ENCODE results near the gene NDUFC2. TPM values are rescaled to one million over a fixed set of nuclear protein-coding genes. Genes with fewer than 3 reads are reported as not detected.
A peak's percentile ranks its signal among the peaks of the same experiment; 100 is the strongest.
"Not testable (repeated sequence)": the region's sequence is repeated elsewhere in the genome, so short reads cannot be mapped to it uniquely, and the experiment has no call there.

NDUFC2 gene
- total and polyA plus RNA-seq, 11 donors, result 164 to 351 (median 258) TPM

DNA sequence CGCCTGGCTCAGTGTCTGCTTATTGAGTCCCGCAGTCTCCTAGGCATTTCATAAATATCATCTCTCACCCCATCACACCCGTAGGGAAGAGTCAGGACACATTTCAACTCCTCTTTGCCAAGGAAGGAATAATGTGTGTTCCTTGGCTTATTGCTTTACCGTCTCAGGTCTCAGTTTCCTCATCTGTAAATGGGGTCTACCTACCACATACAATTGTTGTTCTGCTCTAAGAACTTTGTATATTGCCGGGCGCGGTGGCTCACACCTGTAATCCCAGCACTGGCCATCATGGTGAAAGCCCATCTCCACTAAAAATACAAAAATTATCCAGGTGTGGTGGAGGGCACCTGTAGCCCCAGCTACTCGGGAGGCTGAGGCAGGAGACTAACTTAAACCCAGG, 19.1 kb downstream of the NDUFC2 start:
- Histone ChIP-seq H3K27ac (peak overlapping the region in 1 of 12 donors; percentile 14), H3K27me3 (no peaks in the 10 kb centered on the region), H3K36me3 (no peaks in the 10 kb centered on the region), H3K9me3 (no peaks in the 10 kb centered on the region), H3K4me3 (no peak overlapping the region), H3K4me1 (peaks cover 0 to 16% (median 7%) of the 10 kb centered on the region in 12 donors)
- 87 to 93% (median 90%) methylated on average over 8 of the region's 8 CpGs for WGBS, 4 donors
- ATAC-seq (no peak), DNase-seq (no peak)
- intact Hi-C loops (cut with DNase I), result no loop called here
- no peak for TF ChIP-seq POLR2A (IDR thresholded peaks at IDR 0.05)
- TF ChIP-seq, protein P1, sequence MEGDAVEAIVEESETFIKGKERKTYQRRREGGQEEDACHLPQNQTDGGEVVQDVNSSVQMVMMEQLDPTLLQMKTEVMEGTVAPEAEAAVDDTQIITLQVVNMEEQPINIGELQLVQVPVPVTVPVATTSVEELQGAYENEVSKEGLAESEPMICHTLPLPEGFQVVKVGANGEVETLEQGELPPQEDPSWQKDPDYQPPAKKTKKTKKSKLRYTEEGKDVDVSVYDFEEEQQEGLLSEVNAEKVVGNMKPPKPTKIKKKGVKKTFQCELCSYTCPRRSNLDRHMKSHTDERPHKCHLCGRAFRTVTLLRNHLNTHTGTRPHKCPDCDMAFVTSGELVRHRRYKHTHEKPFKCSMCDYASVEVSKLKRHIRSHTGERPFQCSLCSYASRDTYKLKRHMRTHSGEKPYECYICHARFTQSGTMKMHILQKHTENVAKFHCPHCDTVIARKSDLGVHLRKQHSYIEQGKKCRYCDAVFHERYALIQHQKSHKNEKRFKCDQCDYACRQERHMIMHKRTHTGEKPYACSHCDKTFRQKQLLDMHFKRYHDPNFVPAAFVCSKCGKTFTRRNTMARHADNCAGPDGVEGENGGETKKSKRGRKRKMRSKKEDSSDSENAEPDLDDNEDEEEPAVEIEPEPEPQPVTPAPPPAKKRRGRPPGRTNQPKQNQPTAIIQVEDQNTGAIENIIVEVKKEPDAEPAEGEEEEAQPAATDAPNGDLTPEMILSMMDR (IDR thresholded peaks at IDR 0.05), result no peak

- H3K4me3 ChIP-seq; H3K27me3 ChIP-seq; H3K9me3 ChIP-seq; H3K36me3 ChIP-seq; ATAC-seq; DNase-seq; intact Hi-C loops (cut with DNase I); H3K27ac ChIP-seq: not testable (repeated sequence)
- H3K4me1 ChIP-seq, result peaks cover 0 to 16% (median 7%) of the 10 kb centered on the region in 12 donors
- 82 to 86% (median 84%) methylated on average over 9 of the region's 9 CpGs for WGBS, 4 donors
Measured at GRCh38 chr11:78059749-78060328, 19.8 kb downstream of the NDUFC2 start.

- intact Hi-C loops (cut with DNase I), result no loop called here
- Histone ChIP-seq H3K4me1 (peaks cover 0 to 16% (median 7%) of the 10 kb centered on the region in 12 donors), H3K36me3 (no peaks in the 10 kb centered on the region), H3K9me3 (no peaks in the 10 kb centered on the region), H3K27ac (no peak overlapping the region), H3K4me3 (no peak overlapping the region), H3K27me3 (no peaks in the 10 kb centered on the region)
- ATAC-seq (no peak), DNase-seq (no peak)
- WGBS, 4 donors, result 81 to 87% (median 83%) methylated on average over 9 to 10 of the region's 10 CpGs
- TF ChIP-seq POLR2A (IDR thresholded peaks at IDR 0.05), result no peak
- TF ChIP-seq, protein P1 (IDR thresholded peaks at IDR 0.05), result no peak
Measured at GRCh38 chr11:78057462-78058055, 22.1 kb downstream of the NDUFC2 start.

DNA sequence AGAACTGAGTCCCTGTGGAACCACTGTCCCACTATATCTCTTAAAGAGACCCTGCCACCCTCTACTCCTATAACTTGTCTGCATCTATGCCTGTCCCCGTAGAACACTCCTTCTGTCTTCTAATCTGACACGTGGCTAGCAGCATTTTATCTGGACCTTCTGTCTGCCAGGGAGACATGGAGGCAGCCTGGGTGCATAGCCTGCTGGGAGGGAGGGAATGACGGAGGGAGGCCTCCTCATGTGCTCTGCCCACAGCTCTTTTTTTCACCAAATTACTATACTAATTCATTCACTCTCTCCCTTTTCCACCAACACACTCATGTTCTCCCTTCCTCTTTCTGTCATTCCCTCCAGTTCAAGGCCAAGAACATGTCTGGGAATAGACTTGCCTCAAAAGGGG, 23.6 kb downstream of the NDUFC2 start:
- TF ChIP-seq, protein P1 (IDR thresholded peaks at IDR 0.05), result no peak
- no peak for TF ChIP-seq POLR2A (IDR thresholded peaks at IDR 0.05)
- Histone ChIP-seq H3K27me3 (no peaks in the 10 kb centered on the region), H3K4me1 (peaks cover 0 to 7% (median 1%) of the 10 kb centered on the region in 12 donors), H3K9me3 (no peaks in the 10 kb centered on the region), H3K27ac (no peak overlapping the region), H3K4me3 (no peak overlapping the region), H3K36me3 (no peaks in the 10 kb centered on the region)
- intact Hi-C loops (cut with DNase I), result no loop called here
- peak in 1 of 4 donors; percentile 28 for ATAC-seq
- 36 to 61% (median 45%) methylated on average over 3 of the region's 3 CpGs for WGBS, 4 donors
- DNase-seq, result no peak
